Kidney epithelial cell (primary cell): ENCODE results near the gene FAM114A1. TPM values are rescaled to one million over a fixed set of nuclear protein-coding genes. Genes with fewer than 3 reads are reported as not detected.
A peak's percentile ranks its signal among the peaks of the same experiment; 100 is the strongest.
"Not testable (repeated sequence)": the region's sequence is repeated elsewhere in the genome, so short reads cannot be mapped to it uniquely, and the experiment has no call there.

Experiments
- DNase-seq: peaks from one replicate; pipeline ENCODE4 v3.0.0-alpha.2; 2010; ENCODE audit warnings: low read depth
- H3K27me3 ChIP-seq: 2 replicates; pipeline ENCODE4 v1.6.0; 2011; ENCODE audit warnings: low read length; ENCODE audit not compliant: control insufficient read depth, insufficient read depth
- H3K36me3 ChIP-seq: 2 replicates; pipeline ENCODE4 v1.5.1; 2011; ENCODE audit warnings: low read length; ENCODE audit not compliant: control insufficient read depth, insufficient read depth
- H3K4me3 ChIP-seq: 2 replicates; pipeline ENCODE4 v1.5.1; 2011; ENCODE audit warnings: low read depth, mild to moderate bottlenecking, control low read depth, low read length
- total RNA-seq: library from RNA; depleted of rRNA; stranded (reverse); fragments of >200 nt; gene quantifications from 2 replicates; pipeline ENCODE4 v1.2.3, GENCODE V29; 2015
- TF ChIP-seq, protein P1 (sequence below): IDR thresholded peaks from 2 replicates; pipeline ENCODE4 v1.5.1; 2011; ENCODE audit warnings: mild to moderate bottlenecking, moderate library complexity, low read length, control low read depth, inconsistent platforms; ENCODE audit not compliant: insufficient read depth, poor library complexity, severe bottlenecking

The FAM114A1 gene
- total RNA-seq, 1 donor from 2014 or later = 53.9 TPM

GRCh38 chr4:38930204-38930603 lies 62.6 kb downstream of the FAM114A1 start:
- H3K27me3 ChIP-seq = no peaks in the 10 kb centered on the region
- no peak overlapping the region for H3K4me3 ChIP-seq
- TF ChIP-seq, protein P1, sequence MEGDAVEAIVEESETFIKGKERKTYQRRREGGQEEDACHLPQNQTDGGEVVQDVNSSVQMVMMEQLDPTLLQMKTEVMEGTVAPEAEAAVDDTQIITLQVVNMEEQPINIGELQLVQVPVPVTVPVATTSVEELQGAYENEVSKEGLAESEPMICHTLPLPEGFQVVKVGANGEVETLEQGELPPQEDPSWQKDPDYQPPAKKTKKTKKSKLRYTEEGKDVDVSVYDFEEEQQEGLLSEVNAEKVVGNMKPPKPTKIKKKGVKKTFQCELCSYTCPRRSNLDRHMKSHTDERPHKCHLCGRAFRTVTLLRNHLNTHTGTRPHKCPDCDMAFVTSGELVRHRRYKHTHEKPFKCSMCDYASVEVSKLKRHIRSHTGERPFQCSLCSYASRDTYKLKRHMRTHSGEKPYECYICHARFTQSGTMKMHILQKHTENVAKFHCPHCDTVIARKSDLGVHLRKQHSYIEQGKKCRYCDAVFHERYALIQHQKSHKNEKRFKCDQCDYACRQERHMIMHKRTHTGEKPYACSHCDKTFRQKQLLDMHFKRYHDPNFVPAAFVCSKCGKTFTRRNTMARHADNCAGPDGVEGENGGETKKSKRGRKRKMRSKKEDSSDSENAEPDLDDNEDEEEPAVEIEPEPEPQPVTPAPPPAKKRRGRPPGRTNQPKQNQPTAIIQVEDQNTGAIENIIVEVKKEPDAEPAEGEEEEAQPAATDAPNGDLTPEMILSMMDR = no peak
- DNase-seq = no peak
- peaks cover 2% of the 10 kb centered on the region for H3K36me3 ChIP-seq

GRCh38 chr4:38930707-38931106 lies 63.1 kb downstream of the FAM114A1 start:
- peaks cover 2% of the 10 kb centered on the region for H3K36me3 ChIP-seq
- no peaks in the 10 kb centered on the region for H3K27me3 ChIP-seq
- DNase-seq = no peak
- TF ChIP-seq, protein P1 = no peak
- H3K4me3 ChIP-seq = no peak overlapping the region

DNA sequence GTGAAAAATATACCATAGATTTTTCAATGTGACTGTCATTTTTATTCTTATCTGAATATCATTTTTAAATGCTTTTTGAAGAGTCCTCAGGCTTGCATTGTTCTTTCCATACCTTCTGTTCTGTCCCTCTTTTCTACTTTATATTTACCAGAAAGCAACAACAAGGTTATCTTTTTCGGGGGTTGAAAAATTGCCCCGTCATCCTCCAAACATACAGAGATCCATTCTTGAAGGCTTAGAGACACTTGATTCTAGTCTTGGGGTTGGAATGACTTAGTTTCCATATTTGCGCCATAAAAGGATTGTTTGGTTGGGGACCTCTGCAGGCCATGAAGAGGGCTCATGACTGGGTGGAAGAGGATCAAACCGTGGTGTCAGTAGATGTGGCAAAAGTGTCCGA lies 63.5 kb downstream of the FAM114A1 start:
- Histone ChIP-seq H3K4me3 (no peak overlapping the region), H3K27me3 (no peaks in the 10 kb centered on the region), H3K36me3 (peaks cover 2% of the 10 kb centered on the region)
- TF ChIP-seq, protein P1 = no peak
- no peak for DNase-seq

DNA sequence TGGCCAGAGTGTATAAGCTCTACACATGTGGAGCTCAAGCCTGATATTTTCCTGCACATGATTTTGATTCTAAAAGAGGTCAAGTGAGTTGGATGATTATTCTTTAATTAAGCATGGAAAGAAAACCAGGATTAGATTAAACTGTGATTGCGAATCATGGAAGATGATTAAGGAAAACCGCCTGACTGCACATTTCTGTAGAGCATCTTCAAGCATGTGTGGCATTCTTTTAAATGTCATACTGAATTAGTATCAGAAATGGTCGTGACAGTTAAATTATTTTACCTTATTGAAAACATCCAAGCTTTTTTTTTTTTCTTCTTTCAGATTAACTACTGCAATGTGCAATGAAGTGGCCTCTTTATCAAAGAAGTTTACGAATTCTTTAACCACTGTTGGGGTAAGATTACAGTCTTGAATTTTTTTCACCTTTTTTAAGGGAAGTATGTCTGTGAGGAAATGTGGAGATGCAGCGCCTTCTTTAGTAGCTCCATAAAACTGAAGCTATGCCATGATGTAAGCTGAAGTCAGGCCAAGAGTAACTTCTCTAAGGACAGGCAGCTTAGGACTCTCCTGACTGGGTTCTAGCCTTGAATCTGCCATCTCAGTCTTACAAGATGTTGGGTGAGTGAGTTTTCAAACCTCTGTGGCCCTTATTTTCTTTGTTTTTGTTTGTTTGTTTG lies 67.9 kb downstream of the FAM114A1 start:
- peaks cover 2% of the 10 kb centered on the region for H3K36me3 ChIP-seq
- H3K4me3 ChIP-seq = no peak overlapping the region
- DNase-seq = no peak
- TF ChIP-seq, protein P1 = no peak
- no peaks in the 10 kb centered on the region for H3K27me3 ChIP-seq

- H3K27me3 ChIP-seq = no peaks in the 10 kb centered on the region
- no peak for DNase-seq
- peaks cover 3% of the 10 kb centered on the region for H3K36me3 ChIP-seq
- TF ChIP-seq, protein P1 = no peak
- no peak overlapping the region for H3K4me3 ChIP-seq
These were observed 71.6 kb downstream of the FAM114A1 start for GRCh38 chr4:38939165-38939564.

GRCh38 chr4:38940476-38940875 lies 72.9 kb downstream of the FAM114A1 start:
- no peak for DNase-seq
- Histone ChIP-seq H3K4me3 (no peak overlapping the region), H3K36me3 (peaks cover 3% of the 10 kb centered on the region), H3K27me3 (no peaks in the 10 kb centered on the region)
- TF ChIP-seq, protein P1 = no peak

- not testable (repeated sequence) for H3K36me3 ChIP-seq, H3K27me3 ChIP-seq, H3K4me3 ChIP-seq
- DNase-seq = peak; percentile 21
These were observed 74.3 kb downstream of the FAM114A1 start for GRCh38 chr4:38941906-38942305.
